ENCODE results near the gene GLCE. TPM values are rescaled to one million over a fixed set of nuclear protein-coding genes. Genes with fewer than 3 reads are reported as not detected.

Gene GLCE
- total and polyA plus RNA-seq, 9 of the 15 experiments (the other 6 are each of a cell fraction or from before 2014, with no cell fraction given), result 4.6 to 12.3 (median 10.6) TPM

GRCh38 chr15:69154078-69154477, 6.4 kb upstream of the GLCE start:
- H4K20me1 ChIP-seq (replicated peaks; ENCODE audit: control insufficient read depth, insufficient read depth, low read length), result no peaks in the 10 kb centered on the region
- no peak for TF ChIP-seq NFIX (CRISPR knock-in tag; IDR thresholded peaks at IDR 0.05; ENCODE audit: low read depth)
- H3K27me3 ChIP-seq (ENCODE audit: control insufficient read depth in 2 of 2, insufficient read depth in 2 of 2, low read length in 2 of 2), result peaks cover 0 to 10% of the 10 kb centered on the region in 2 experiments; a peak in 3 of 5 replicates
- H3K9me1 ChIP-seq (ENCODE audit: control insufficient read depth, insufficient read depth, low read length), result no peaks in the 10 kb centered on the region
- intact Hi-C loops (cut with micrococcal nuclease), result no loop called here
- in situ Hi-C loops (cut with MboI), result no loop called here
- H3K4me2 ChIP-seq (ENCODE audit: insufficient read depth, low read length), result no peak overlapping the region
- H3K9ac ChIP-seq (ENCODE audit: insufficient read depth in 1 of 2, low read depth in 2 of 2, low read length in 2 of 2), result no peak overlapping the region
- no peaks in the 10 kb centered on the region for H3K36me3 ChIP-seq (ENCODE audit: control insufficient read depth, insufficient read depth, low read length)
- H3K27ac ChIP-seq (ENCODE audit: extremely low read depth, low read depth, low read length), result no peak overlapping the region
- H2AFZ ChIP-seq (ENCODE audit: low read depth, low read length), result no peak overlapping the region
- H3K4me3 ChIP-seq, result no peak overlapping the region
- ATAC-seq (no peak), DNase-seq (ENCODE audit: extremely low read depth in 1 of 4, low spot score in 3 of 4) (no peak), FAIRE-seq (no peak)
- ChIA-PET CTCF (ENCODE audit: low intra/inter-chr PET ratio) (no interaction called here), POLR2A (no interaction called here)
- no peaks in the 10 kb centered on the region for H3K9me3 ChIP-seq (replicated peaks; ENCODE audit: control insufficient read depth, insufficient read depth, low read depth, low read length)
- H3K4me1 ChIP-seq (replicated peaks in 1 of 2; ENCODE audit: control insufficient read depth in 2 of 2, insufficient read depth in 2 of 2, low read length in 2 of 2), result peaks cover 5 to 19% of the 10 kb centered on the region in 2 experiments; a peak in 3 of 5 replicates
- H3K79me2 ChIP-seq (ENCODE audit: control insufficient read depth, insufficient read depth, low read length), result no peaks in the 10 kb centered on the region
- BruUV-seq (replicated peaks), result no TSS peak

GRCh38 chr15:69154684-69155083, 5.8 kb upstream of the GLCE start:
- H3K4me2 ChIP-seq (ENCODE audit: insufficient read depth, low read length), result no peak overlapping the region
- no peak for DNase-seq (ENCODE audit: extremely low read depth in 1 of 4, low spot score in 3 of 4)
- 7% methylated on average over 4 of the region's 4 CpGs for WGBS (ENCODE audit: insufficient coverage, low coverage, missing lambda C conversion rate)
- H3K79me2 ChIP-seq (ENCODE audit: control insufficient read depth, insufficient read depth, low read length), result no peaks in the 10 kb centered on the region
- BruUV-seq (replicated peaks), result no TSS peak
- H4K20me1 ChIP-seq (replicated peaks; ENCODE audit: control insufficient read depth, insufficient read depth, low read length), result no peaks in the 10 kb centered on the region
- peaks cover 0 to 10% of the 10 kb centered on the region in 2 experiments; a peak in 3 of 5 replicates for H3K27me3 ChIP-seq (ENCODE audit: control insufficient read depth in 2 of 2, insufficient read depth in 2 of 2, low read length in 2 of 2)
- peaks cover 5 to 19% of the 10 kb centered on the region in 2 experiments; a peak in 3 of 5 replicates for H3K4me1 ChIP-seq (replicated peaks in 1 of 2; ENCODE audit: control insufficient read depth in 2 of 2, insufficient read depth in 2 of 2, low read length in 2 of 2)
- in situ Hi-C loops (cut with MboI), result no loop called here
- no peak overlapping the region for H2AFZ ChIP-seq (ENCODE audit: low read depth, low read length)
- ChIA-PET POLR2A (interaction anchor here (1.0 kb wide), 1 partner anchor 13 kb away, joined by 3 read pairs; no protein-coding TSS in a partner anchor), CTCF (ENCODE audit: low intra/inter-chr PET ratio) (no interaction called here)
- H3K9me1 ChIP-seq (ENCODE audit: control insufficient read depth, insufficient read depth, low read length), result no peaks in the 10 kb centered on the region
- no peaks in the 10 kb centered on the region for H3K36me3 ChIP-seq (ENCODE audit: control insufficient read depth, insufficient read depth, low read length)
- no peak overlapping the region for H3K9ac ChIP-seq (ENCODE audit: insufficient read depth in 1 of 2, low read depth in 2 of 2, low read length in 2 of 2)
- H3K4me3 ChIP-seq, result no peak overlapping the region
- no peak for ATAC-seq
- no peak for FAIRE-seq
- intact Hi-C loops (cut with micrococcal nuclease), result no loop called here
- no peak overlapping the region for H3K27ac ChIP-seq (ENCODE audit: extremely low read depth, low read depth, low read length)
- H3K9me3 ChIP-seq (replicated peaks; ENCODE audit: control insufficient read depth, insufficient read depth, low read depth, low read length), result no peaks in the 10 kb centered on the region
- TF ChIP-seq, protein P1, sequence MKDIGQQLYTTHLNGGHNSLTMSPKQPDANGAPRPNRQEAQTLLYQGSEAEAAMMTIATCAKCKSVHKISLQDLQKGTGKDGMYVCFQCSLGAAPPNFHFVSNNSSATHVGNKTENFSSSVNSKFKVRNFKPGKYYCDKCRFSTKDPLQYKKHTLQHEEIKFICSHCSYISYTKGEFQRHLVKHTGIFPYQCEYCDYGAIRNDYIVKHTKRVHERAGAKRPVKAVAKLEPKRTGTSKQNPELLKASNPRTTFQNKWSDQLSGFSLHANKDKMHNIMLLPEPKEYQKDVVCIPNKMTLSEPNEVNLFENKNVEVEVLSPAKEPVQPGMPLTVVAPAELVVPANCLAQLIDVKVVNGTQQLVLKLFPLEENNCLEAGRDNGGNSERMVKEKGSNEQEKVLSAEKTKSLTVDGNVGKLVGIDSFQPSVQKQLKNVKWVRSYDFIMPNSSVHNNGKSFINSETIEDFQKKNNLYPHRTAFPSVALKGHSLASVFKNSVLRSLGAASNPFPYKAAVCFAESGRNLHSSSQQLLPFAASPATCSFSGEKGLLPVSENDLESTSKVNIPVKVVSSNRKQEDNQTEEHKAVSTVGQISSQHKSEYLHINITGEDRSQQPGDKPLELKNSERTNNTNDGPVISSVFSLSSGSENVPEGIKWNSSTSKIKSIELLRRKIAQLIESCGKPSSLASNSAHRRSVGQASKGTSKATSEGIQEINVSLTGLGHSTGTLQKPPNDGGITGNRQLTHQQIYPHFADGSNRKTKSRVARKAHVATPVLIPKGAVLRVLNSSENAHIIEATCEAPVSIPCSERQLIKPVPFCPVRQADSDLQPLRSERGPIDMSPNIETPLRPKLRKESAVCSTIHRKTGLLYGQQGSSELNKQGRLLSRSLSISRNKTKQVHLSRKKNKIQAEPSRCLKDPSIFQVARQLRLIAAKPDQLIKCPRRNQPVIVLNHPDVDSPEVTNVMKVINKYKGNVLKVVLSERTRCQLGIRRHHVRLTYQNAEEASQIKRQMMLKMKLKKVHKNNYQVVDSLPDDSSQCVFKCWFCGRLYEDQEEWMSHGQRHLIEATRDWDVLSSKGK (CRISPR knock-in tag; IDR thresholded peaks at IDR 0.05), result no peak
- TF ChIP-seq ZNF766 (CRISPR knock-in tag; conservative IDR thresholded peaks at IDR 0.05) (no peak), BMI1 (IDR thresholded peaks at IDR 0.05; ENCODE audit: low read length) (no peak), ZNF124 (CRISPR knock-in tag; IDR thresholded peaks at IDR 0.05) (no peak), ZNF143 (CRISPR knock-in tag; IDR thresholded peaks at IDR 0.05) (no peak), PURB (CRISPR knock-in tag; IDR thresholded peaks at IDR 0.05; ENCODE audit: low read depth) (no peak), ZNF354B (CRISPR knock-in tag; IDR thresholded peaks at IDR 0.05) (no peak), RNF2 (IDR thresholded peaks at IDR 0.05) (no peak), CEBPZ (IDR thresholded peaks at IDR 0.05; ENCODE audit: borderline replicate concordance, low read depth, low read length) (no peak), NCOR1 (IDR thresholded peaks at IDR 0.05) (no peak)
